Measurements from ENCODE around the gene GRID1. TPM values are rescaled to one million over a fixed set of nuclear protein-coding genes. Genes with fewer than 3 reads are reported as not detected.

GRID1 gene
- total RNA-seq, 1 donor: not detected

GRCh38 chr10:86340176-86340990 lies 26.2 kb downstream of the GRID1 start:
- no peak overlapping the region for H3K4me3 ChIP-seq (ENCODE audit: low read depth, low read length)
- no peak for TF ChIP-seq CTCF (IDR thresholded peaks at IDR 0.05; ENCODE audit: insufficient read depth, low read length)
- no peak for DNase-seq (ENCODE audit: low read depth)

GRCh38 chr10:86339226-86339865 lies 27.2 kb downstream of the GRID1 start:
- TF ChIP-seq CTCF (IDR thresholded peaks at IDR 0.05; ENCODE audit: insufficient read depth, low read length): no peak

GRCh38 chr10:86337121-86337601 lies 29.4 kb downstream of the GRID1 start:
- no peak for TF ChIP-seq CTCF (IDR thresholded peaks at IDR 0.05; ENCODE audit: insufficient read depth, low read length)
- no peak overlapping the region for H3K4me3 ChIP-seq (ENCODE audit: low read depth, low read length)
- DNase-seq (ENCODE audit: low read depth): no peak

More at GRCh38 chr10:86339226-86339865, 27.2 kb downstream of the GRID1 start:
- no peak for DNase-seq (ENCODE audit: low read depth)
- H3K4me3 ChIP-seq (ENCODE audit: low read depth, low read length): no peak overlapping the region

GRCh38 chr10:86336341-86336740 lies 30.3 kb downstream of the GRID1 start:
- TF ChIP-seq CTCF (IDR thresholded peaks at IDR 0.05; ENCODE audit: insufficient read depth, low read length): no peak
- H3K4me3 ChIP-seq (ENCODE audit: low read depth, low read length): no peak overlapping the region
- DNase-seq (ENCODE audit: low read depth): no peak

GRCh38 chr10:86335831-86336230 lies 30.8 kb downstream of the GRID1 start:
- no peak for DNase-seq (ENCODE audit: low read depth)
- no peak overlapping the region for H3K4me3 ChIP-seq (ENCODE audit: low read depth, low read length)
- TF ChIP-seq CTCF (IDR thresholded peaks at IDR 0.05; ENCODE audit: insufficient read depth, low read length): no peak

- H3K4me3 ChIP-seq (ENCODE audit: low read depth, low read length): no peak overlapping the region
- DNase-seq (ENCODE audit: low read depth): no peak
- TF ChIP-seq CTCF (IDR thresholded peaks at IDR 0.05; ENCODE audit: insufficient read depth, low read length): no peak
Observed at GRCh38 chr10:86335257-86335656, 31.3 kb downstream of the GRID1 start.

All from fibroblast of the aortic adventitia (primary cell).